Frontal cortex (tissue), 1 donor: ENCODE data around the gene MAPK13. TPM values are rescaled to one million over a fixed set of nuclear protein-coding genes. Genes with fewer than 3 reads are reported as not detected.

ENCODE experiments used
- total RNA-seq: library from RNA; depleted of rRNA; stranded (reverse); fragments of >200 nt; gene quantifications from one replicate; pipeline ENCODE4 v1.2.3, GENCODE V29; 2014

The MAPK13 gene
- total RNA-seq, 1 donor from 2014 or later = 1.2 TPM

Other genes with a start within 250 kb of the MAPK13 start
- 128 TPM for gene SRPK1, start 209.4 kb upstream of the MAPK13 start, total RNA-seq
- 5.7 TPM for gene SLC26A8, start 105.9 kb upstream of the MAPK13 start, total RNA-seq
- gene MAPK14, start 102.7 kb upstream of the MAPK13 start, total RNA-seq = 34.2 TPM
- 17.9 TPM for gene BRPF3, start 66.2 kb downstream of the MAPK13 start, total RNA-seq
- gene PNPLA1, start 139.5 kb downstream of the MAPK13 start, total RNA-seq = not detected
- under 0.01 TPM for gene BNIP5, start 206.4 kb downstream of the MAPK13 start, total RNA-seq